Anterior cingulate cortex (tissue), 58 donors: ENCODE measurements around the gene SOCS4.
"Not testable (repeated sequence)": the region's sequence is repeated elsewhere in the genome, so short reads cannot be mapped to it uniquely, and the experiment has no call there.

Experiments
- DNase-seq, 58 donors: peaks; one replicate each; lab custom pipeline; 2025; lab: John Stamatoyannopoulos, UW

The SOCS4 gene

GRCh38 chr14:55026793-55027561 lies at the start of gene SOCS4, which contains the start of gene WDHD1:
Gene SOCS4 (plus strand): TSS chr14:55027236. CDS start chr14:55043042, 15,806 bp downstream.
Gene WDHD1 (minus strand): TSS chr14:55027099. CDS start chr14:55026787, 312 bp downstream.
- peak; percentile 76 to 97 (median 93) for DNase-seq

- no peak for DNase-seq
Measured at GRCh38 chr14:54979039-54979438, 48.0 kb upstream of the SOCS4 start.

GRCh38 chr14:54981698-54982097 lies 45.3 kb upstream of the SOCS4 start:
- DNase-seq: no peak

- no peak for DNase-seq
Measured at GRCh38 chr14:54985156-54985555, 41.9 kb upstream of the SOCS4 start.

GRCh38 chr14:55000381-55000780 lies 26.7 kb upstream of the SOCS4 start:
- DNase-seq: no peak

GRCh38 chr14:55005071-55005470 lies 22.0 kb upstream of the SOCS4 start:
- no peak for DNase-seq

- DNase-seq: no peak
Measured at GRCh38 chr14:55015006-55015405, 12.0 kb upstream of the SOCS4 start.

GRCh38 chr14:55019968-55020554 lies 7.0 kb upstream of the SOCS4 start:
- no peak for DNase-seq

- not testable (repeated sequence) for DNase-seq
Measured at GRCh38 chr14:55024365-55024764, 2.7 kb upstream of the SOCS4 start.

GRCh38 chr14:55025948-55026347 lies 1.1 kb upstream of the SOCS4 start:
- DNase-seq: no peak

- DNase-seq: no peak
Measured at GRCh38 chr14:55026441-55026792, 619 bp upstream of the SOCS4 start.

- DNase-seq: no peak
Measured at GRCh38 chr14:55028066-55028465, 1.0 kb downstream of the SOCS4 start.

- DNase-seq: no peak
Measured at GRCh38 chr14:55028476-55028875, 1.4 kb downstream of the SOCS4 start.

- DNase-seq: no peak
Measured at GRCh38 chr14:55031190-55031589, 4.2 kb downstream of the SOCS4 start.

- DNase-seq: not testable (repeated sequence)
Measured at GRCh38 chr14:55037995-55038394, 11.0 kb downstream of the SOCS4 start.

GRCh38 chr14:55038708-55039107 lies 11.7 kb downstream of the SOCS4 start:
- no peak for DNase-seq

- DNase-seq: no peak
Measured at GRCh38 chr14:55043528-55043927, 16.5 kb downstream of the SOCS4 start.

GRCh38 chr14:55045087-55045486 lies 18.1 kb downstream of the SOCS4 start:
- DNase-seq: no peak

GRCh38 chr14:55047301-55048053 lies 20.4 kb downstream of the SOCS4 start:
- DNase-seq: no peak

GRCh38 chr14:55048900-55049436 lies 21.9 kb downstream of the SOCS4 start:
- no peak for DNase-seq

GRCh38 chr14:55051165-55051422 lies 24.1 kb downstream of the SOCS4 start:
- no peak for DNase-seq
